Measurements from ENCODE around the gene PERP.

PERP gene

DNA sequence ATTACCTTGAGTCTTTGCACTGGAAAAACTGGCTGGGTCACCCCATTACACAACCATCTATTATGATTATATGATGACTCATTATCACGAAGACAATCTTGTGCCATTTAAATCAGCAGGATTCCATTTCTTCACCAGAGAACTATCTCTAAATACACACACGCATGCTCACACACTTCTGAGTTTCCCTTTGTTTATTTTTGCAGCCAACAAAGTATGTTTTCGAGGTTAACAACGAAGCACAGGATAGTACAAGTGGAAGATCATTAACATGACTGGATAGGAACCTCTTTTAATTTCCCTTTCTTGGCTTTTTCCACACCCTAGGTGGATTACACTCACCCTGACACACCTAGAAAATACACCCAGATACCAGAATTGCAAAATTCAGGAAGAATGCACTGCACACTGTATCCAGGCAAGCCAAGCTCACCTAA lies 18.9 kb downstream of the PERP start:
- no peaks in the 10 kb centered on the region for H3K9me2 ChIP-seq (replicated peaks; ENCODE audit: control insufficient read depth, low read length)
- no peaks in the 10 kb centered on the region for H3K79me2 ChIP-seq (ENCODE audit: control insufficient read depth, low read length)
- H3F3A ChIP-seq (ENCODE audit: control insufficient read depth, insufficient read depth) = no peaks in the 10 kb centered on the region
- no peaks in the 10 kb centered on the region for H3K36me3 ChIP-seq (ENCODE audit: control insufficient read depth, low read length)
- peaks cover 7% of the 10 kb centered on the region; the same call in 1 of the 2 replicates for H3K27me3 ChIP-seq (ENCODE audit: control insufficient read depth, low read length)
- H3K4me3 ChIP-seq (ENCODE audit: low read length) = no peak overlapping the region
- H3K27ac ChIP-seq (ENCODE audit: low read depth, low read length) = no peak overlapping the region
- no peaks in the 10 kb centered on the region for H4K20me1 ChIP-seq (ENCODE audit: control insufficient read depth, insufficient read depth, low read depth, low read length)
- no peak for TF ChIP-seq EZH2phosphoT487 (IDR thresholded peaks at IDR 0.05; ENCODE audit: borderline replicate concordance, low read length)
- TF ChIP-seq CTCF (IDR thresholded peaks at IDR 0.05; ENCODE audit: low read depth, low read length, poor library complexity, severe bottlenecking) = no peak
- H3K4me2 ChIP-seq (ENCODE audit: low read length) = no peak overlapping the region
- H3K4me1 ChIP-seq (ENCODE audit: control insufficient read depth, low read length) = no peaks in the 10 kb centered on the region
- H3K9me3 ChIP-seq (ENCODE audit: control insufficient read depth, insufficient read depth, low read length) = no peaks in the 10 kb centered on the region

- no peaks in the 10 kb centered on the region for H3K36me3 ChIP-seq (ENCODE audit: control insufficient read depth, low read length)
- no peak for TF ChIP-seq CTCF (IDR thresholded peaks at IDR 0.05; ENCODE audit: low read depth, low read length, poor library complexity, severe bottlenecking)
- no peak for TF ChIP-seq EZH2phosphoT487 (IDR thresholded peaks at IDR 0.05; ENCODE audit: borderline replicate concordance, low read length)
- no peak overlapping the region for H3K4me3 ChIP-seq (ENCODE audit: low read length)
- no peaks in the 10 kb centered on the region for H4K20me1 ChIP-seq (ENCODE audit: control insufficient read depth, insufficient read depth, low read depth, low read length)
- H3K27me3 ChIP-seq (ENCODE audit: control insufficient read depth, low read length) = peaks cover 7% of the 10 kb centered on the region; the same call in 1 of the 2 replicates
- no peaks in the 10 kb centered on the region for H3K79me2 ChIP-seq (ENCODE audit: control insufficient read depth, low read length)
- H3K4me1 ChIP-seq (ENCODE audit: control insufficient read depth, low read length) = no peaks in the 10 kb centered on the region
- no peak overlapping the region for H3K27ac ChIP-seq (ENCODE audit: low read depth, low read length)
- no peak overlapping the region for H3K4me2 ChIP-seq (ENCODE audit: low read length)
- H3K9me2 ChIP-seq (replicated peaks; ENCODE audit: control insufficient read depth, low read length) = no peaks in the 10 kb centered on the region
- H3F3A ChIP-seq (ENCODE audit: control insufficient read depth, insufficient read depth) = no peaks in the 10 kb centered on the region
- H3K9me3 ChIP-seq (ENCODE audit: control insufficient read depth, insufficient read depth, low read length) = no peaks in the 10 kb centered on the region
Measured at GRCh38 chr6:138087593-138088325, 19.5 kb downstream of the PERP start.

DNA sequence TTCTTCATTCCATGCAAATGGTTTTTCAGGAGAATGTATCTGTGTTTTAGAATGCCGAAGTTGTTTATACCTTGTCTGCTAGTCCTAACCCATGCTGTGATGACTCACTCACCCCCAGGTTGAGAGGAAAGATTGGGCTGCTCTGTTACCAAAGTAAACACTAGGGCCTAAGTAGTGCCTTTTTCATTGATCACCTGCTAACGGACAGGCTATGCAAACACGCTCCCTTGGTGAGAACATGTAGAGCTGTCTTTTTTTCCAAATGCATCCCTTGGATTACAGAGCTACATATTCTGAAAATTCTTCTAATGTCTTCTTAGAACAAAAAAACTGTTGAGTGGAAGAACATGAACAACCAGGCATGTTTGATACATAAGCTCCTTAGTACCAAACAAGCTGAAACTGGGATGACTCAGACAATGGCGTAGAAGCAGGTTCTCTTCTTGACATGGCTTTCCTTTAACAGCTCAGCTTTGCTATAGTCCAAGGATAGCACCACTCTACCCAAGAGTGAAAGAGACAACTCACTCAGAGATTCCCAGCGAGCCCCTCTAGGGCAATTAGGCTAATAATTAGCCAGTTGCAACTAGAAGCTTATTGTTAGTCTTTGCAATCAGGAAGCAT lies 20.5 kb downstream of the PERP start:
- no peak for TF ChIP-seq EZH2phosphoT487 (IDR thresholded peaks at IDR 0.05; ENCODE audit: borderline replicate concordance, low read length)
- TF ChIP-seq CTCF (IDR thresholded peaks at IDR 0.05; ENCODE audit: low read depth, low read length, poor library complexity, severe bottlenecking) = no peak
- Histone ChIP-seq H3K9me3 (ENCODE audit: control insufficient read depth, insufficient read depth, low read length) (no peaks in the 10 kb centered on the region), H3K36me3 (ENCODE audit: control insufficient read depth, low read length) (no peaks in the 10 kb centered on the region), H4K20me1 (ENCODE audit: control insufficient read depth, insufficient read depth, low read depth, low read length) (no peaks in the 10 kb centered on the region), H3K79me2 (ENCODE audit: control insufficient read depth, low read length) (no peaks in the 10 kb centered on the region), H3K27me3 (ENCODE audit: control insufficient read depth, low read length) (peaks cover 7% of the 10 kb centered on the region; the same call in 1 of the 2 replicates), H3K4me3 (ENCODE audit: low read length) (no peak overlapping the region), H3K27ac (ENCODE audit: low read depth, low read length) (no peak overlapping the region), H3F3A (ENCODE audit: control insufficient read depth, insufficient read depth) (no peaks in the 10 kb centered on the region), H3K4me2 (ENCODE audit: low read length) (no peak overlapping the region), H3K4me1 (ENCODE audit: control insufficient read depth, low read length) (no peaks in the 10 kb centered on the region), H3K9me2 (replicated peaks; ENCODE audit: control insufficient read depth, low read length) (no peaks in the 10 kb centered on the region)
